GM23338 (cell line): ENCODE results near the gene SHB. TPM values are rescaled to one million over a fixed set of nuclear protein-coding genes. Genes with fewer than 3 reads are reported as not detected.

ENCODE experiments used
- ATAC-seq: fragments of 200-7000 bp; cut with Tn5 transposase; 3 replicates; pipeline ENCODE4 v1.9.1; 2020
- DNase-seq: peaks from one replicate; pipeline ENCODE4 v3.0.0-alpha.2; 2015; ENCODE audit warnings: low spot score
- H2AFZ ChIP-seq: fragments of 200-600 bp; sonication (generic); 2 replicates; pipeline ENCODE4 v1.8.0; 2016; ENCODE audit warnings: antibody characterized with exemption, mild to moderate bottlenecking, moderate library complexity
- H3F3A ChIP-seq: fragments of 200-600 bp; sonication (generic); replicated peaks from 2 replicates; pipeline ENCODE4 v1.8.0; 2017; ENCODE audit warnings: antibody characterized with exemption, mixed run types, low read depth
- H3K27ac ChIP-seq: fragments of 200-600 bp; sonication (generic); 2 replicates; pipeline ENCODE4 v1.6.1; 2016; ENCODE audit warnings: low read depth
- H3K27me3 ChIP-seq: fragments of 200-600 bp; sonication (generic); 2 replicates; pipeline ENCODE4 v1.8.0; 2016; ENCODE audit warnings: mild to moderate bottlenecking, mixed run types, moderate library complexity; ENCODE audit not compliant: insufficient read depth
- H3K36me3 ChIP-seq: fragments of 200-600 bp; sonication (generic); 2 replicates; pipeline ENCODE4 v1.8.0; 2016; ENCODE audit warnings: mild to moderate bottlenecking; ENCODE audit not compliant: insufficient read depth
- H3K4me1 ChIP-seq: fragments of 200-600 bp; sonication (generic); 2 replicates; pipeline ENCODE4 v1.8.0; 2016; ENCODE audit warnings: mild to moderate bottlenecking, moderate library complexity; ENCODE audit not compliant: insufficient read depth
- H3K4me2 ChIP-seq: fragments of 200-600 bp; sonication (generic); 2 replicates; pipeline ENCODE4 v1.7.1; 2017; ENCODE audit warnings: mixed run types
- H3K4me3 ChIP-seq: fragments of 200-600 bp; sonication (generic); 2 replicates; pipeline ENCODE4 v1.6.1; 2016; ENCODE audit warnings: mixed run types
- H3K79me2 ChIP-seq: fragments of 200-600 bp; sonication (generic); replicated peaks from 2 replicates; pipeline ENCODE4 v1.8.0; 2017; ENCODE audit warnings: mild to moderate bottlenecking; ENCODE audit not compliant: insufficient read depth
- H3K9me2 ChIP-seq: fragments of 200-600 bp; sonication (generic); 2 replicates; pipeline ENCODE4 v1.8.0; 2017; ENCODE audit not compliant: insufficient read depth
- H4K20me1 ChIP-seq: fragments of 200-600 bp; sonication (generic); replicated peaks from 2 replicates; pipeline ENCODE4 v1.8.0; 2017; ENCODE audit warnings: mild to moderate bottlenecking; ENCODE audit not compliant: insufficient read depth
- H3K27ac Mint-ChIP-seq: 2 replicates; pipeline ENCODE4 v1.8.0; 2020; ENCODE audit warnings: inconsistent platforms, mild to moderate bottlenecking, moderate library complexity, mixed read lengths
- H3K27me3 Mint-ChIP-seq: 3 replicates; pipeline ENCODE4 v1.8.0; 2022; ENCODE audit warnings: low read depth, mild to moderate bottlenecking, moderate library complexity, mixed read lengths, inconsistent platforms; ENCODE audit not compliant: insufficient read depth, poor library complexity
- H3K36me3 Mint-ChIP-seq: 3 replicates; pipeline ENCODE4 v1.8.0; 2021; ENCODE audit warnings: low read depth, mild to moderate bottlenecking, inconsistent platforms, moderate library complexity, mixed read lengths
- H3K4me1 Mint-ChIP-seq: 3 replicates; pipeline ENCODE4 v1.8.0; 2020; ENCODE audit warnings: mild to moderate bottlenecking, inconsistent platforms, mixed read lengths
- H3K4me3 Mint-ChIP-seq: 3 replicates; pipeline ENCODE4 v1.8.0; 2021; ENCODE audit warnings: moderate library complexity, mild to moderate bottlenecking, inconsistent platforms, mixed read lengths
- H3K9me3 Mint-ChIP-seq: 3 replicates; pipeline ENCODE4 v1.8.0; 2020; ENCODE audit warnings: moderate library complexity, mild to moderate bottlenecking, inconsistent platforms, mixed read lengths
- CREB1 ChIP-seq: fragments of 250-450 bp; sonication (Bioruptor Pico); IDR thresholded peaks from 2 replicates; pipeline ENCODE4 v1.5.0; 2020; ENCODE audit warnings: low read depth, mild to moderate bottlenecking, moderate library complexity
- CTCF ChIP-seq, 2 experiments: fragments of 200-600 bp in 1 of 2; sonication (generic) in 1 of 2; conservative IDR thresholded peaks; 2 replicates each; pipeline versions ENCODE4 v1.5.1 to v1.6.1; 2016 to 2017; ENCODE audit warnings: antibody characterized with exemption in 2 of 2, low read depth in 2 of 2, mild to moderate bottlenecking in 2 of 2, moderate library complexity in 1 of 2
- ETS1 ChIP-seq: IDR thresholded peaks from 2 replicates; pipeline ENCODE4 v1.6.1; 2016; ENCODE audit warnings: antibody characterized with exemption
- EZH2 ChIP-seq: fragments of 200-600 bp; sonication (generic); IDR thresholded peaks from one replicate; pipeline ENCODE4 v1.8.0; 2017; ENCODE audit warnings: antibody characterized with exemption, mild to moderate bottlenecking, low read depth; ENCODE audit not compliant: unreplicated experiment
- EZH2phosphoT487 ChIP-seq: fragments of 200-600 bp; sonication (generic); IDR thresholded peaks from one replicate; pipeline ENCODE4 v1.8.1; 2018; ENCODE audit warnings: antibody characterized with exemption; ENCODE audit not compliant: unreplicated experiment
- JUNB ChIP-seq: IDR thresholded peaks from one replicate; pipeline ENCODE4 v1.6.1; 2016; ENCODE audit warnings: antibody characterized with exemption; ENCODE audit not compliant: unreplicated experiment
- NANOG ChIP-seq: IDR thresholded peaks from 2 replicates; pipeline ENCODE4 v1.6.1; 2016; ENCODE audit warnings: antibody characterized with exemption, borderline replicate concordance
- POLR2AphosphoS5 ChIP-seq: IDR thresholded peaks from 2 replicates; pipeline ENCODE4 v1.6.1; 2016; ENCODE audit warnings: antibody characterized with exemption, low read depth
- REST ChIP-seq: IDR thresholded peaks from one replicate; pipeline ENCODE4 v1.6.1; 2018; ENCODE audit warnings: antibody characterized with exemption; ENCODE audit not compliant: unreplicated experiment
- STAT1 ChIP-seq: IDR thresholded peaks from one replicate; pipeline ENCODE4 v1.6.1; 2016; ENCODE audit warnings: antibody characterized with exemption; ENCODE audit not compliant: unreplicated experiment
- ZNF114 ChIP-seq: fragments of 250-450 bp; sonication (Bioruptor Pico); IDR thresholded peaks from 2 replicates; pipeline ENCODE4 v1.5.0; 2020; ENCODE audit warnings: mild to moderate bottlenecking, moderate library complexity
- ZNF331 ChIP-seq: fragments of 250-450 bp; sonication (Bioruptor Pico); IDR thresholded peaks from 2 replicates; pipeline ENCODE4 v1.5.0; 2020; ENCODE audit warnings: low read depth, mild to moderate bottlenecking, moderate library complexity
- ZNF462 ChIP-seq: fragments of 250-450 bp; sonication (Bioruptor Pico); IDR thresholded peaks from 2 replicates; pipeline ENCODE4 v1.5.0; 2020; ENCODE audit warnings: mild to moderate bottlenecking, moderate library complexity
- polyA plus RNA-seq: library from polyadenylated mRNA; unstranded; fragments of >200 nt; fragmentation: Nextera tagmentation; extraction: Ambion mirVana; gene quantifications from 2 replicates; pipeline ENCODE4 v1.2.1, GENCODE V29; 2016
- total RNA-seq: library from RNA; depleted of rRNA; stranded (reverse); fragments of >200 nt; shearing (Covaris generic); gene quantifications from 2 replicates; pipeline ENCODE4 v1.2.3, GENCODE V29; 2014

SHB gene
- total and polyA plus RNA-seq, 2 experiments from 2014 or later: 1.5 to 14.0 TPM

GRCh38 chr9:38101423-38101822 is 32.4 kb upstream of the SHB start:
- Histone ChIP-seq H3K79me2 (no peaks in the 10 kb centered on the region), H4K20me1 (no peaks in the 10 kb centered on the region), H3K27me3 (no peaks in the 10 kb centered on the region), H3F3A (no peaks in the 10 kb centered on the region), H3K27ac (no peak overlapping the region), H3K4me3 (no peak overlapping the region), H3K4me2 (no peak overlapping the region), H3K4me1 (no peaks in the 10 kb centered on the region), H2AFZ (no peak overlapping the region), H3K36me3 (no peaks in the 10 kb centered on the region), H3K9me2 (0 out of 2 replicates have a peak, but pooled peaks cover 5% of the 10 kb centered on the region)
- ATAC-seq (no peak), DNase-seq (no peak)
- no peaks in the 10 kb centered on the region for H3K9me3 Mint-ChIP-seq
- H3K36me3 Mint-ChIP-seq: no peaks in the 10 kb centered on the region
- no peak overlapping the region for H3K27ac Mint-ChIP-seq
- TF ChIP-seq ZNF114 (CRISPR knock-in tag): no peak
- no peak for TF ChIP-seq CREB1 (CRISPR knock-in tag)
- no peak for TF ChIP-seq EZH2phosphoT487
- TF ChIP-seq STAT1: no peak
- TF ChIP-seq REST: no peak
- TF ChIP-seq EZH2: no peak
- TF ChIP-seq CTCF (conservative IDR thresholded peaks at IDR 0.05; ENCODE audit: low read depth in 2 of 2): no peak
- no peak for TF ChIP-seq NANOG
- no peak for TF ChIP-seq POLR2AphosphoS5
- no peak for TF ChIP-seq ZNF331 (CRISPR knock-in tag)
- TF ChIP-seq JUNB: no peak
- no peak for TF ChIP-seq ETS1
- no peak for TF ChIP-seq ZNF462 (CRISPR knock-in tag)
- no peaks in the 10 kb centered on the region for H3K27me3 Mint-ChIP-seq
- no peaks in the 10 kb centered on the region for H3K4me1 Mint-ChIP-seq
- H3K4me3 Mint-ChIP-seq: no peak overlapping the region
